Natural killer cell (primary cell): ENCODE data around the gene RMI2. TPM values are rescaled to one million over a fixed set of nuclear protein-coding genes. Genes with fewer than 3 reads are reported as not detected.

ENCODE experiments used
- ATAC-seq, 3 donors: fragments of 150-1000 bp in 2 of 3; fragments of 200-7000 bp in 1 of 3; cut with Tn5 transposase; 1 replicate in 1 of 3; 2 replicates in 2 of 3; pipeline ENCODE4 v1.10.0; 2021; ENCODE audit warnings: mild to moderate bottlenecking in 2 of 3, moderate library complexity in 2 of 3
- DNase-seq, 2 donors: peaks; one replicate each; pipeline versions ENCODE4 v3.0.0 to v3.0.0-alpha.2; 2013 to 2021; ENCODE audit warnings: mixed read lengths in 1 of 2
- H3K27ac ChIP-seq: one replicate; pipeline ENCODE4 v1.5.1; 2013; ENCODE audit warnings: mild to moderate bottlenecking, low read length
- H3K27me3 ChIP-seq: one replicate; pipeline ENCODE4 v1.6.1; 2013; ENCODE audit warnings: low read length; ENCODE audit not compliant: control insufficient read depth, insufficient read depth
- H3K36me3 ChIP-seq: one replicate; pipeline ENCODE4 v1.6.1; 2013; ENCODE audit warnings: low read length; ENCODE audit not compliant: control insufficient read depth, insufficient read depth
- H3K4me1 ChIP-seq: one replicate; pipeline ENCODE4 v1.6.1; 2013; ENCODE audit warnings: low read length; ENCODE audit not compliant: control insufficient read depth, insufficient read depth
- H3K4me3 ChIP-seq: one replicate; pipeline ENCODE4 v1.5.1; 2013; ENCODE audit warnings: low read length
- H3K9me3 ChIP-seq: one replicate; pipeline ENCODE4 v1.6.1; 2013; ENCODE audit warnings: low read length; ENCODE audit not compliant: control insufficient read depth, insufficient read depth
- H3K27ac Mint-ChIP-seq, 2 donors: one replicate each; pipeline ENCODE4 v1.8.0; 2022; ENCODE audit warnings: mild to moderate bottlenecking in 2 of 2, mixed read lengths in 2 of 2, moderate library complexity in 1 of 2
- H3K27me3 Mint-ChIP-seq, 2 donors: one replicate each; pipeline ENCODE4 v1.8.0; 2022; ENCODE audit warnings: low read depth in 2 of 2, mixed read lengths in 2 of 2
- H3K36me3 Mint-ChIP-seq: one replicate; pipeline ENCODE4 v1.8.0; 2022; ENCODE audit warnings: mixed read lengths
- H3K4me1 Mint-ChIP-seq, 2 donors: one replicate each; pipeline ENCODE4 v1.8.0; 2022; ENCODE audit warnings: mixed read lengths in 2 of 2
- H3K4me3 Mint-ChIP-seq: one replicate; pipeline ENCODE4 v1.8.0; 2022; ENCODE audit warnings: mild to moderate bottlenecking, moderate library complexity, mixed read lengths
- H3K9me3 Mint-ChIP-seq, 2 donors: one replicate each; pipeline ENCODE4 v1.8.0; 2022; ENCODE audit warnings: mixed read lengths in 2 of 2
- CTCF ChIP-seq: fragments of 200-600 bp; IDR thresholded peaks from one replicate; pipeline ENCODE4 v1.8.0; 2022; ENCODE audit warnings: antibody characterized with exemption
- WGBS: methylation state at CpG from one replicate; pipeline ENCODE4 v1.1.7; 2013; ENCODE audit warnings: missing lambda C conversion rate; ENCODE audit not compliant: insufficient coverage; 5-methylcytosine and 5-hydroxymethylcytosine counted together
- intact Hi-C: fragments of 100-400 bp; cut with micrococcal nuclease; formaldehyde crosslinking; loops from one replicate; pipeline ENCODE4 v1.14.2; 2022
- total RNA-seq, 4 donors: library from RNA; stranded (reverse); fragments of 120-200 nt in 1 of 4; gene quantifications; one replicate each; pipeline versions ENCODE4 v1.2.3 to v1.2.4, GENCODE V29; 2013 to 2022

Gene RMI2
- total RNA-seq, 3 donors from 2014 or later (not counting 1 experiment from before 2014, with no cell fraction given) = 0.83 to 1.1 (median 0.93) TPM

- Histone ChIP-seq H3K4me1 (peaks cover 58% of the 10 kb centered on the region), H3K4me3 (no peak overlapping the region), H3K27ac (no peak overlapping the region), H3K36me3 (no peaks in the 10 kb centered on the region), H3K9me3 (no peaks in the 10 kb centered on the region), H3K27me3 (peaks cover 55% of the 10 kb centered on the region)
- intact Hi-C loops = no loop called here
- DNase-seq (no peak), ATAC-seq (no peak)
- 66% methylated on average over 7 of the region's 7 CpGs for WGBS
- no peaks in the 10 kb centered on the region for H3K9me3 Mint-ChIP-seq
- H3K4me3 Mint-ChIP-seq = no peak overlapping the region
- H3K27ac Mint-ChIP-seq = no peak overlapping the region
- no peak for TF ChIP-seq CTCF
- peaks cover 72 to 76% of the 10 kb centered on the region in 2 donors for H3K27me3 Mint-ChIP-seq
- H3K4me1 Mint-ChIP-seq = peaks cover 53 to 54% of the 10 kb centered on the region in 2 donors
- H3K36me3 Mint-ChIP-seq = no peaks in the 10 kb centered on the region
Observed at GRCh38 chr16:11358531-11358930, 13.3 kb downstream of the RMI2 start.

GRCh38 chr16:11359370-11359769, 14.1 kb downstream of the RMI2 start:
- Mint-ChIP-seq H3K27ac (no peak overlapping the region), H3K36me3 (no peaks in the 10 kb centered on the region), H3K4me3 (no peak overlapping the region), H3K9me3 (no peaks in the 10 kb centered on the region), H3K4me1 (peaks cover 45 to 47% of the 10 kb centered on the region in 2 donors), H3K27me3 (peaks cover 71 to 77% of the 10 kb centered on the region in 2 donors)
- no peak for ATAC-seq
- intact Hi-C loops = no loop called here
- H3K4me1 ChIP-seq = peaks cover 51% of the 10 kb centered on the region
- TF ChIP-seq CTCF = no peak
- H3K27ac ChIP-seq = no peak overlapping the region
- DNase-seq = no peak
- H3K27me3 ChIP-seq = peaks cover 55% of the 10 kb centered on the region
- no peak overlapping the region for H3K4me3 ChIP-seq
- no peaks in the 10 kb centered on the region for H3K9me3 ChIP-seq
- no peaks in the 10 kb centered on the region for H3K36me3 ChIP-seq
- WGBS = 84% methylated on average over 5 of the region's 5 CpGs

- Histone ChIP-seq H3K4me3 (no peak overlapping the region), H3K4me1 (peaks cover 37% of the 10 kb centered on the region), H3K27ac (no peak overlapping the region), H3K36me3 (no peaks in the 10 kb centered on the region), H3K27me3 (peaks cover 50% of the 10 kb centered on the region), H3K9me3 (no peaks in the 10 kb centered on the region)
- intact Hi-C loops = no loop called here
- Mint-ChIP-seq H3K4me1 (peaks cover 30 to 32% of the 10 kb centered on the region in 2 donors), H3K27me3 (peaks cover 66 to 67% of the 10 kb centered on the region in 2 donors), H3K36me3 (no peaks in the 10 kb centered on the region), H3K4me3 (peak overlapping the region; percentile 80), H3K27ac (no peak overlapping the region), H3K9me3 (no peaks in the 10 kb centered on the region)
- no peak for TF ChIP-seq CTCF
- WGBS = 93% methylated on average over 12 of the region's 13 CpGs
- DNase-seq = no peak
- ATAC-seq = no peak
Observed at GRCh38 chr16:11360641-11361373, 15.5 kb downstream of the RMI2 start.
